Measurements from ENCODE around the gene ISG20. TPM values are rescaled to one million over a fixed set of nuclear protein-coding genes. Genes with fewer than 3 reads are reported as not detected.
A peak's percentile ranks its signal among the peaks of the same experiment; 100 is the strongest.

The ISG20 gene
- polyA plus RNA-seq, 1 donor (not counting 4 experiments of a cell fraction or from before 2014, with no cell fraction given): 8.9 TPM

DNA sequence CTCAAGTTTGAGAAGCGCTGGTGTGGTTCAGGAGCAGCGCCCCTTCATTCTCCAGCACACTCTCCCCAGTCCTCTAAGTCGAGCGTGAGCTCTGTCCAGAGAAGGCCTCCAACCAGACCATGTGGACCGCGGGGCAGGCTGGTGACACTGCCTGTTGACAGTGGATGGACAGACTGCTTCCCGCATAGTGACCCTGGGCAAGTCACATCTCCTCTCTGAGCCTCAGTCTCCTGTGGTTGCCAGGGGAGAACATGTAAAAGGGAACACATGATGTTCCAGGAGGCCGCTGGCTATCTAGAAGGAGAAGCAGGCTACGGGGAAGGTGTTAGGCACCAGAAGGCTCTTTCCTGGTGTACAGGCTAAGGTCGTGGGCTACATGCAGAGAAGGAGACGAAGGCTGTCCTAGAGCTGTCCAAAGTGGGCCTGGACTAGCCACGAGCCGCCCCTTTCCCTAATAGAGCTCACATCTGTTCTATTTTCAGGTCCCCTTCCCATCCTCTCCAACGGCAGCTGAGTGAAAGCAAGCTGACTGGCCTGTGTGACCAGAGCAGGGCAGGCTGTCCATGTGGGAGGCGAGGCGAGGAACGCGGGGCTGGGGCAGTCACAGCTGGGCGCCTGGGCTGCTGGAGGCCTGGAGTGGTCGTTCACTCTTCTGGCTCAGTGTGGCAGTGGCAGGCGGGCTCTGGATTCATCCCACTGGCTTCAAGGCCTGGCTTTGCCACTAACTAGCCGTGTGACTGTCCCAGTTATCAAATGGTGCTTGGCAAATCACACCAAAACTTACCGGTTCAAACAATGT is 11.1 kb downstream of the ISG20 start:
- no peaks in the 10 kb centered on the region for H3K36me3 ChIP-seq (ENCODE audit: control insufficient read depth in 2 of 2, extremely low read depth in 1 of 2, insufficient read depth in 2 of 2, low read length in 2 of 2)
- no peak for FAIRE-seq
- dilution Hi-C loops (cut with MboI; ENCODE audit: extremely low pct_ligation_motif_present, low sequenced_read_pairs): no loop called here
- TF ChIP-seq, protein P1, sequence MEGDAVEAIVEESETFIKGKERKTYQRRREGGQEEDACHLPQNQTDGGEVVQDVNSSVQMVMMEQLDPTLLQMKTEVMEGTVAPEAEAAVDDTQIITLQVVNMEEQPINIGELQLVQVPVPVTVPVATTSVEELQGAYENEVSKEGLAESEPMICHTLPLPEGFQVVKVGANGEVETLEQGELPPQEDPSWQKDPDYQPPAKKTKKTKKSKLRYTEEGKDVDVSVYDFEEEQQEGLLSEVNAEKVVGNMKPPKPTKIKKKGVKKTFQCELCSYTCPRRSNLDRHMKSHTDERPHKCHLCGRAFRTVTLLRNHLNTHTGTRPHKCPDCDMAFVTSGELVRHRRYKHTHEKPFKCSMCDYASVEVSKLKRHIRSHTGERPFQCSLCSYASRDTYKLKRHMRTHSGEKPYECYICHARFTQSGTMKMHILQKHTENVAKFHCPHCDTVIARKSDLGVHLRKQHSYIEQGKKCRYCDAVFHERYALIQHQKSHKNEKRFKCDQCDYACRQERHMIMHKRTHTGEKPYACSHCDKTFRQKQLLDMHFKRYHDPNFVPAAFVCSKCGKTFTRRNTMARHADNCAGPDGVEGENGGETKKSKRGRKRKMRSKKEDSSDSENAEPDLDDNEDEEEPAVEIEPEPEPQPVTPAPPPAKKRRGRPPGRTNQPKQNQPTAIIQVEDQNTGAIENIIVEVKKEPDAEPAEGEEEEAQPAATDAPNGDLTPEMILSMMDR (optimal IDR thresholded peaks at IDR 0.05 in 1 of 3, IDR thresholded peaks at IDR 0.05 in 1 of 3, conservative IDR thresholded peaks at IDR 0.05 in 1 of 3; ENCODE audit: extremely low read depth in 1 of 3, insufficient read depth in 2 of 3, low read length in 3 of 3): no peak
- no peak for TF ChIP-seq EZH2 (IDR thresholded peaks at IDR 0.05; ENCODE audit: low read length)
- H3K4me3 ChIP-seq (ENCODE audit: control insufficient read depth in 2 of 3, extremely low read depth in 1 of 3, insufficient read depth in 2 of 3, low read depth in 1 of 3, low read length in 3 of 3): no peak overlapping the region
- H3K4me2 ChIP-seq (ENCODE audit: control insufficient read depth, extremely low read depth, insufficient read depth, low read depth, low read length): no peak overlapping the region
- H4K20me1 ChIP-seq (ENCODE audit: control insufficient read depth, extremely low read depth, insufficient read depth, low read length): no peaks in the 10 kb centered on the region
- no peaks in the 10 kb centered on the region for H3K9me3 ChIP-seq (ENCODE audit: control insufficient read depth, low read depth, low read length)
- no peaks in the 10 kb centered on the region for H3K9me1 ChIP-seq (ENCODE audit: control insufficient read depth, extremely low read depth, insufficient read depth, low read length)
- peak overlapping the region; percentile 36 for H3K9ac ChIP-seq (ENCODE audit: control insufficient read depth, extremely low read depth, insufficient read depth, low read length)
- no peaks in the 10 kb centered on the region for H3K27me3 ChIP-seq (ENCODE audit: control insufficient read depth, extremely low read depth, insufficient read depth, low read length)
- DNase-seq (ENCODE audit: low read depth, low spot score): no peak
- peak overlapping the region; percentile 57 for H3K27ac ChIP-seq (ENCODE audit: control insufficient read depth, insufficient read depth, low read length)
- peaks cover 42% of the 10 kb centered on the region for H3K4me1 ChIP-seq (ENCODE audit: control insufficient read depth, extremely low read depth, insufficient read depth, low read length)
- H3K79me2 ChIP-seq (ENCODE audit: control insufficient read depth, insufficient read depth, low read length): no peaks in the 10 kb centered on the region
- H2AFZ ChIP-seq (ENCODE audit: control insufficient read depth, low read length): no peak overlapping the region

DNA sequence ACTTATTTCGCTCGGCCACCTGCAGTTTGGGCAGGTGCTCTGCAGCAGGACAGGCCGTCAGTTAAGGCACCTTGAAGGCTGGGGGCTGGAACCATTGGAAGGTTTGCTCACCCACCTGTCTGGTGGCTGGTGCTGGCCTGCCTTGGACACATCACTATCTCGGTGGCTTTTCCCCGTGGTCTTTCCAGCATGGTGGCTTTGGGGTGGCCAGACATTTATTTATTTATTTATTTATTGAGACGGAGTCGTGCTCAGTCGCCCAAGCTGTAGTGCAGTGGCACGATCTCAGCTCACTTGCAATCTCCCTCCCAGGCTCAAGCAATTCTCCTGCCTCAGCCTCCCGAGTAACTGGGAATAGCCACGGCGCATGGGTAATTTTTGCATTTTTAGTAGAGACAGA is 11.7 kb downstream of the ISG20 start:
- H2AFZ ChIP-seq (ENCODE audit: control insufficient read depth, low read length): no peak overlapping the region
- H3K36me3 ChIP-seq (ENCODE audit: control insufficient read depth in 2 of 2, extremely low read depth in 1 of 2, insufficient read depth in 2 of 2, low read length in 2 of 2): no peaks in the 10 kb centered on the region
- no peak overlapping the region for H3K27ac ChIP-seq (ENCODE audit: control insufficient read depth, insufficient read depth, low read length)
- H4K20me1 ChIP-seq (ENCODE audit: control insufficient read depth, extremely low read depth, insufficient read depth, low read length): no peaks in the 10 kb centered on the region
- H3K9me1 ChIP-seq (ENCODE audit: control insufficient read depth, extremely low read depth, insufficient read depth, low read length): no peaks in the 10 kb centered on the region
- FAIRE-seq (no peak), DNase-seq (ENCODE audit: low read depth, low spot score) (no peak)
- H3K4me2 ChIP-seq (ENCODE audit: control insufficient read depth, extremely low read depth, insufficient read depth, low read depth, low read length): no peak overlapping the region
- TF ChIP-seq EZH2 (IDR thresholded peaks at IDR 0.05; ENCODE audit: low read length): no peak
- TF ChIP-seq, protein P1 (optimal IDR thresholded peaks at IDR 0.05 in 1 of 3, IDR thresholded peaks at IDR 0.05 in 1 of 3, conservative IDR thresholded peaks at IDR 0.05 in 1 of 3; ENCODE audit: extremely low read depth in 1 of 3, insufficient read depth in 2 of 3, low read length in 3 of 3): no peak
- H3K9me3 ChIP-seq (ENCODE audit: control insufficient read depth, low read depth, low read length): no peaks in the 10 kb centered on the region
- no peak overlapping the region for H3K4me3 ChIP-seq (ENCODE audit: control insufficient read depth in 2 of 3, extremely low read depth in 1 of 3, insufficient read depth in 2 of 3, low read depth in 1 of 3, low read length in 3 of 3)
- no peak overlapping the region for H3K9ac ChIP-seq (ENCODE audit: control insufficient read depth, extremely low read depth, insufficient read depth, low read length)
- no peaks in the 10 kb centered on the region for H3K79me2 ChIP-seq (ENCODE audit: control insufficient read depth, insufficient read depth, low read length)
- dilution Hi-C loops (cut with MboI; ENCODE audit: extremely low pct_ligation_motif_present, low sequenced_read_pairs): no loop called here
- no peaks in the 10 kb centered on the region for H3K27me3 ChIP-seq (ENCODE audit: control insufficient read depth, extremely low read depth, insufficient read depth, low read length)
- H3K4me1 ChIP-seq (ENCODE audit: control insufficient read depth, extremely low read depth, insufficient read depth, low read length): peaks cover 42% of the 10 kb centered on the region

Data from keratinocyte (primary cell).